T-helper 2 cell treated with Interferon-gamma antibody and Interleukin-4, amounts not matched to agents 5 μg/mL and 100 μg/mL, for 36 hours (primary cell): Measurements from ENCODE around the gene SS18L1.
A peak's percentile ranks its signal among the peaks of the same experiment; 100 is the strongest.
"Not testable (repeated sequence)": the region's sequence is repeated elsewhere in the genome, so short reads cannot be mapped to it uniquely, and the experiment has no call there.

Experiments
- DNase-seq: peaks from one replicate; pipeline ENCODE4 v3.0.0; 2021; ENCODE audit warnings: low spot score
- H3K27ac Mint-ChIP-seq: one replicate; pipeline ENCODE4 v1.8.0; 2021; ENCODE audit warnings: mild to moderate bottlenecking, mixed read lengths
- H3K27me3 Mint-ChIP-seq: one replicate; pipeline ENCODE4 v1.8.0; 2021; ENCODE audit warnings: low read depth, mixed read lengths
- H3K36me3 Mint-ChIP-seq: one replicate; pipeline ENCODE4 v1.8.0; 2021; ENCODE audit warnings: low read depth, mixed read lengths
- H3K4me1 Mint-ChIP-seq: one replicate; pipeline ENCODE4 v1.8.0; 2021; ENCODE audit warnings: low read depth, mixed read lengths
- H3K4me3 Mint-ChIP-seq: one replicate; pipeline ENCODE4 v1.8.0; 2022; ENCODE audit warnings: mild to moderate bottlenecking, moderate library complexity, mixed read lengths
- H3K9me3 Mint-ChIP-seq: one replicate; pipeline ENCODE4 v1.8.0; 2021; ENCODE audit warnings: mixed read lengths

Gene SS18L1

DNA sequence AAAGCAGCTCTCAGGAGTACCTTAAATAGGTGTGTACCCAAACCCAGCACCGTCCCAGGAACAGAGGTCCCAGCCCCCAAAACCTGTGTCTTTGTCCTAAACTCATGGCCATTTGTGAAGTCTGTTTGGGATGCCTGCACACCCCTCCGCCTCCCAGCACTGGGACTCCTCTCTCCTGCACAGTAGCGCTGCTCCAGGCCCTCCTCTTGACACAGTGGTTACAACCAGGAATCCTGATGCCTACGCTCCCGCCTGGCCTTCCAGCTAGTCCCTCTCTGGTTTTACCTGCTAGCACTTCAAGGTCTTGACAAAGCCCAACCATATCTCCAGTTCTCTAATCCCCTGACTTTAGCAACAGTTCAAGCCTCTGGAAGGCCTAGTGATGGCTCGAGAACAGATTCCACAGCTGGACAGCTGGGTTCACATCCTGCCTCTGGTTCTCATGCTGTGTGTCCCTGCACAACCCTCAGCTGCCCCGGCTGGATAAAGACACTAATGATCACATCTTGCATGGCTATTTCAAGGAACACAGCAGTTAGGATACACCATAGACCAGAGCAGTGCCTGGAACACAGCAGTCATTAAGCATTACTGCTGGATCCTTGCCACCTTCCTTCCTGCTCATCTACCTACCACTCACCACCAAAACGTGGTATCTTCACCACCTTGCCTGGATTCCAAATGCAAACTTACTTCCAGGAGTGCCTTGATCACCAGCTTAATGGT lies 5.9 kb upstream of the SS18L1 start:
- H3K36me3 Mint-ChIP-seq: peaks cover 78% of the 10 kb centered on the region
- no peaks in the 10 kb centered on the region for H3K27me3 Mint-ChIP-seq
- H3K4me1 Mint-ChIP-seq: peaks cover 25% of the 10 kb centered on the region
- H3K27ac Mint-ChIP-seq: peak overlapping the region; percentile 42
- no peak for DNase-seq
- H3K9me3 Mint-ChIP-seq: no peaks in the 10 kb centered on the region
- no peak overlapping the region for H3K4me3 Mint-ChIP-seq

DNA sequence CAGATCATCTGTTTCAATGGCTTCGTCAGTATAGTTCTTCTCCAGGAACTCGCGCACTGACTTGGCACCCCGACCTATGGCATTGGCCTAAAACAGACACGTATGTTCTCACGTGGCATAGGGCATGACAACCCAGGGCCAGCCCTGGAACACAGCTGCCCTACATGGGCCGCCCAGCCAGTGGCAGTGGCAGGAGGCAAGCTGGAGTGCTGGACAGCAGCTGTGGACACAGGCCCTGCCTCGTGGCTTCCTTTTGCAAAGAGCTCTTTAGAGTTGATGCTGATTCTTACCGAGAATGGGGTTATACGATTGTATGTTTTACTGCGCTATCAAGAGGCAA lies 5.4 kb upstream of the SS18L1 start:
- peaks cover 74% of the 10 kb centered on the region for H3K36me3 Mint-ChIP-seq

DNA sequence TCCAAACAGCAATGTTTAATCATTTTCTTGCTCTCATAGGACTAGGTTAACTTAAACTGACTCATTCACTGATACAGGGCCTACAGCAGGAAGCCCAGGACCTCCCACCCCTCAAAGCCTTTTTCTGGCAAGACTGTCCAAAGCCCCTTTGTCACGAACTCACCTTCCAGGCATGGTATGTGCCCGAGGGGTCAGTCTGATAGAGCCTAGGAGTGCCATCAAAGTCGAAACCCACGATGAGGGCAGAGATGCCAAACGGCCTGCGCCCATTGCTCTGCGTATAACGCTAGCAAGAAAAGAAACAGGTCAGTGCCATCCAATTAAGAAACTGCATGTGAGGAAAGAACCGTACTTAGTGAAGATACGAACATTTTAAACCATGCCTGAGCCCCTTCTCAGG lies 4.7 kb upstream of the SS18L1 start:
- no peak overlapping the region for H3K27ac Mint-ChIP-seq

More for the DNA sequence above, 5.4 kb upstream of the SS18L1 start:
- Mint-ChIP-seq H3K9me3 (no peaks in the 10 kb centered on the region), H3K27ac (peak overlapping the region; percentile 42), H3K4me1 (peaks cover 25% of the 10 kb centered on the region), H3K4me3 (no peak overlapping the region), H3K27me3 (no peaks in the 10 kb centered on the region)
- DNase-seq: no peak

DNA sequence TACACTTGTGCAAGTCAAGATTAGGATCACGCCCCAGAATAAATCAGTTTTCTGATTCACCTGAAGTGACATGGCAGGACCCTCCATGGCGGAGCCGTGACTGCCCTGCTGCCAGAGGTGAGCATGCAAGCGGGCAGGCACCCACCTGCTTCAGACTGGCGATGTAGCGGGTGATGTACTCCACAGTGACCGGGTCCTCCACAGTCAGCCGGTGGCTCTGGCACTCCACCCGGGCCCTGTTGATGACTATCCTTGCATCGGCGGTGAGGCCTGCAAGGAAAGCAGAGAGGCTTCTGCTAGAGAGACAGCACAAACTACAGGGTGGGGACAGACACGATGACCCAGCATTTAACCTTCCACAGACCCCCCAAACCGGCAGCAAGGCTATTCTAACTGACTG lies 3.9 kb upstream of the SS18L1 start:
- Mint-ChIP-seq H3K4me1 (peaks cover 27% of the 10 kb centered on the region), H3K9me3 (no peaks in the 10 kb centered on the region), H3K27ac (no peak overlapping the region), H3K4me3 (no peak overlapping the region), H3K27me3 (no peaks in the 10 kb centered on the region), H3K36me3 (peaks cover 62% of the 10 kb centered on the region)
- no peak for DNase-seq

More for the DNA sequence above, 4.7 kb upstream of the SS18L1 start:
- H3K36me3 Mint-ChIP-seq: peaks cover 69% of the 10 kb centered on the region
- no peak for DNase-seq
- no peaks in the 10 kb centered on the region for H3K27me3 Mint-ChIP-seq
- H3K4me1 Mint-ChIP-seq: peaks cover 25% of the 10 kb centered on the region
- no peak overlapping the region for H3K4me3 Mint-ChIP-seq
- H3K9me3 Mint-ChIP-seq: no peaks in the 10 kb centered on the region

DNA sequence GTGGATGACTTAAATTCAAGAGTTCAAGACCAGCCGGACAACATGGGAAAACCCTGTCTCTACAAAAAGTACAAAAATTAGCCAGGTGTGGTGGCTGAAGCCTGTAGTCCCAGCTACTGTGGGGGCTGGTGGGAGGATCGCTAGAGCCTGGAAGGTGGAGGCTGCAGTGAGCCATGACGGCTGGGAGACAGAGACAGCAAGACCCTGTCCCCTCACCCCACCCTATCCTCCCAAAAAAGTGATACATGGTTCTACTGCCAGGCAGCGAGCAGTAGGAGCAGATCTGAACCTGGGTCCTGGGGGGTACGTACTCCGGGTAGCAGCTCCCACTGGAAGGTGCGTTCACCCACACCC lies 2.5 kb upstream of the SS18L1 start:
- H3K36me3 Mint-ChIP-seq: peaks cover 60% of the 10 kb centered on the region
- H3K4me3 Mint-ChIP-seq: peak overlapping the region; percentile 85
- peak overlapping the region; percentile 85 for H3K27ac Mint-ChIP-seq
- no peaks in the 10 kb centered on the region for H3K27me3 Mint-ChIP-seq
- H3K4me1 Mint-ChIP-seq: peaks cover 40% of the 10 kb centered on the region
- no peak for DNase-seq
- H3K9me3 Mint-ChIP-seq: no peaks in the 10 kb centered on the region

DNA sequence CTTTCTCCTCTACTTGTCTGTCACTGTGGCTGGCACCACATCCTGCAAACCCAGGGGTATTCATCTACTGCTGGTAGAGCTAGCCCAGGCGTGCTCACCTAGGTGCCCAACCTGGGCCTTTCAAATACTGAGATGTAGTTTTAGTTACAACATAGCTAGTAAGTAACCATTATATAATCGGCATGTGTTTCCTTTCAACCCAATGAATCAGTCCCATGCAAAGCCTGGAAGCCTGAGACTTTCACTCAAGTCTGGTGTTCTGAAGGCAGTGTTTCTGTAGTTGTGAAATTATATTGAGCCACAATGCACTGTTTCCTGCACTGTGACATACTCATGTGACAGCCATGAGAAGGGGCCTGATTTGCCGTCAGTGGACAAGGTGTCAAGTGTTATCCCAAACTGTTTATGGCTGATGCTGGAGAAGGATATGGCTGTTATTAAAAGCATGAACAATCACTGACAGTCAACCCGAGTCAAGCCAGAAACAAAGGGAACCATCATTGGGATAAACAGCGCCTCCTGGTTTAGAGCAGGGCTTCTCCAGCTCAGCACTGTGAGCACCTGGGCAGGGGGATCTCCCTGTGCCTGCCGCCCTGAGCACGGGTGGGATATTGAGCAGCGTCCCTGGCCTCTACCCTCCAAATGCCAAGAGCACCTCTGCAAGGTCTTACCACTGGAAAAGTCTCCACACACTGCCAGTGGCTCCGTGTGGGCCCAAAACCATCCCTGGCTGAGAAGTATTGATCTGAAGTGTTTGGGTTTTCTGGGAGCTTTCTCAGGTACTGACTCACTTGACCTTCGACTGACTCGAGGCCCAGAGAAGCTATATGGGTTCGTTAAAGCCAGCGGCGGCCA lies 1.9 kb upstream of the SS18L1 start:
- Mint-ChIP-seq H3K9me3 (no peaks in the 10 kb centered on the region), H3K27me3 (no peaks in the 10 kb centered on the region), H3K4me3 (peak overlapping the region; percentile 85), H3K4me1 (peaks cover 43% of the 10 kb centered on the region), H3K27ac (peak overlapping the region; percentile 85), H3K36me3 (peaks cover 54% of the 10 kb centered on the region)
- peak; percentile 34 for DNase-seq

DNA sequence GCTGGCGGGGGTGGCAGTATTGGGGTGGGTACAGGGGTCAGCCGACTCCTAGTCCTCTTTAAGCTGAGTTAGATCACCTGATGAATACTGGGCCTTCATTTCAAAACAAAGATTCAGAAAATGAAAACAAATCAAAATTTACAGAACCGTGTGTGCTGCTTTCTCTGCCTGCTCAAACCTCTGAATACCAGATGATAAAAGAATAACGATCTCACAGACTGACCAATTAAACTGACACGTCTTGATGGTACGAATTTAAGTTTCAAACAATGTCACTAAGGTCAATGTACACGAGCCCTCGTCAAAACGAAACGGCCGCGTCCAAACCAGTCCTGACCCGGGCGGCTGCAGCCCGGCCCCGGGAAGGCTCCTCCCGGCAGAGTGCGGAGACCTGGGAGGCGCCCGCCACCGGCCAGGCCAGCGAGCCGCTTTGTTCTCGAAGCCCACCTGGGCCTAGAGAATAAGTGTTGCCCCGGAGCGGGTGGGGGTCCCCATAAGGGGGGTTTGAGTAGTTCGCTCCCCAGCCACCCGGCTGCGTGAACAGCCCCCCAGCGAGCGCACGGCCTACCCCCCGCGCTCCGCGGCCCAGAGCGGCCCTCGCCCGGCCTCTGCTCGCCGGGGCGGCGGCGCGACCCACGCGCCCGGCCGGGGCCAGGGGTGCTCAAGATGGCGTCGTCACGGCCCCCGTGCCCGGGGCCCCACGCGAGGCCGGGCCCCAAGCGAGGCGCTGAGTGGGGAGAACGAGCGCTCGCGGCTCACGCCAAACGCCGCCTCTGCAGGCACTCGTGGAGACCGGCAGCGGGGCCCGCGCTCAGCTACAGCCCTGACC lies 1.1 kb upstream of the SS18L1 start:
- peaks cover 46% of the 10 kb centered on the region for H3K36me3 Mint-ChIP-seq
- H3K4me1 Mint-ChIP-seq: peaks cover 41% of the 10 kb centered on the region
- H3K4me3 Mint-ChIP-seq: peak overlapping the region; percentile 85
- no peak for DNase-seq
- no peaks in the 10 kb centered on the region for H3K27me3 Mint-ChIP-seq
- no peaks in the 10 kb centered on the region for H3K9me3 Mint-ChIP-seq
- peak overlapping the region; percentile 85 for H3K27ac Mint-ChIP-seq

DNA sequence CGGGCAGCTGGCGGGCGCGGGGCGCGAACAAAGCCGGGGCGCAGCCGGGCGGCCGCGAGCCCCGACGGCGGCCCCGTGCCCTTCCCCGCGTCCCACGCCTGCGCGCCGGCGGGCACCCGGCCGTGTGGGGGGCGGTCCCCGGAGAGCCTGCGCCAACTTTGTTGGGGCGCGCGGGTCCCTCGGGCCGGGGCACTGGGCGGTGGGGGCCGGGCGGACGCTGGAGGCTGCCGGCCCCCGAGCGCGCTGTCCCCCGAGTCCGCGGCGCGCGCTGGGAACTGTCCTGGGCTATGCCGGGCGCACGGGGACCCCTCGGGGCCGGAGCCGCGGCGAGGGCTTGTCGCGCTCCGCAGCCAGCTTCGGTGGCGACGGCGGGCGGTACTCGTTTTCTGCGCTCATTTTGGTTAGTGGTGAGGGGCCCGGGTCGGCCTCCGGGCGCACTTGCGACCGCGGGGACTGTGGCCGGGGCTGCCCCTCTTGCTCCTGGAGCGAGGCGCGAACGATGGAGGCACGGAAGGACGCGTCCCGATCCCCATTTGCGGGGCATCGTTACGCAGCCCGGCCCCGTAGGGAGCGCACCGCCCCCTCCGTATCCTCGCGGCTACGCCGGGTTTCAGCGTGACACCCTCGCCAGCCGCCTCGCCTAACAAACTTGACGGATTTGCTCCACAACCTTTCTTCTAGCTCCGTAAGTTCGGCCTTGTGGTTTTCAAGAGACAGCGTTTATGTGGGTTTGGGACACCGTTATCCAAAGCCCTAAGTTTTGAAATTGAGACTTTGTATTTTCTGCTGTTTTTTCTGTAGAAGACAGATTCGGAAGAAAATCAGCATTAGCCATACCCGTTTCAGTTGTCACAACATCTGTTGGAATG lies 622 bp downstream of the SS18L1 start:
- DNase-seq: peak; percentile 57
- Mint-ChIP-seq H3K27ac (peak overlapping the region; percentile 81), H3K4me3 (peak overlapping the region; percentile 82), H3K4me1 (peaks cover 36% of the 10 kb centered on the region), H3K9me3 (no peaks in the 10 kb centered on the region), H3K27me3 (no peaks in the 10 kb centered on the region), H3K36me3 (peaks cover 32% of the 10 kb centered on the region)

DNA sequence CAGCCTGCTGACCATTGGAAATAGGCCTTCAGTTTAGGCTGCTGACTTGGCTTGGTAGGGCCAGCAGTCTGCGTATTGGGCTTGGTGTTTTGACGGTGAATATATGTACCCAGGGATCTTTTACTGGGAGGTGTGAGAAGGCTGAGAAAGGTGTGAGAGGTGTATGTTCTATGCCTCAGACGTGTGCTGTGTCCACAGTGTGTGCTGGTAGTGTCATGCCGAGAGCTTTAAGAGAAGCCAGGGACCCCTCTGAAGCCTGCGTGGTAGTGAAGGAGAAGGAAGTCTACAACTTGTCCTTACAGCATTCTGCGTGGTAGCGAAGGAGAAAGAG lies 2.1 kb downstream of the SS18L1 start:
- Mint-ChIP-seq H3K9me3 (no peaks in the 10 kb centered on the region), H3K4me1 (peaks cover 30% of the 10 kb centered on the region), H3K36me3 (peaks cover 21% of the 10 kb centered on the region), H3K4me3 (peak overlapping the region; percentile 82), H3K27me3 (no peaks in the 10 kb centered on the region), H3K27ac (no peak overlapping the region)
- DNase-seq: no peak

DNA sequence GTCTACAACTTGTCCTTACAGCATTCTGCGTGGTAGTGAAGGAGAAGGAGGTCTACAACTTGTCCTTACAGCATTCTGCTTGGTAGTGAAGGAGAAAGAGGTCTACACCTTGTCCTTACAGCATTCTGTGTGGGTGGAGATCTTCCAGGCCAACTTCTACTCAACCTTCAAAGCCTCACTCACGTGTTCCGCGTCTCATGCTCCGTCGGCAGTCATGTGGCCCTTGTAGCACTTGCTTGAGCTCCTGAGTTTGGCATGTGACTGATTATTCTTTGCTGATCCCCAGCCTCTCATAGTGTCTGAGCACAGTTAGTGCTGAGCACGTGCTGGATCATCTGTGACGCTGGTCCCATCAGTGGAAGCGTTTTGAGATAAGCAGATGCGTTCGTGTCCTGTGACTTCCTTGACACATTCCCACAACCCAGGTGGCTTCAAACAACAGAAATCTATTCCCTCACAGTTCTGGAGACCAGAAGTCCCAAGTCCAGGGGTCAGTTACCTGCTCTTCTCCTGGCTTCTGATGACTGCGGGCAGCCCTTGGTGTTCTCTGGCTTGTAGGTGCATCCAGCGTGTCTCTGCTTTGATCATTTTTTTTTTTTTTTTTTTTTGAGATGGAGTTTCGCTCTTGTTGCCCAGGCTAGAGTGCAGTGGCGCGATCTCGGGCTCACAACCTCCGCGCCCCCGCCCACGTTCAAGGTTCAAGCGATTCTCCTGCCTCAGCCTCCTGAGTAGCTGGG lies 2.6 kb downstream of the SS18L1 start:
- no peaks in the 10 kb centered on the region for H3K27me3 Mint-ChIP-seq
- no peak overlapping the region for H3K4me3 Mint-ChIP-seq
- no peak for DNase-seq
- peaks cover 18% of the 10 kb centered on the region for H3K36me3 Mint-ChIP-seq
- H3K27ac Mint-ChIP-seq: no peak overlapping the region
- H3K4me1 Mint-ChIP-seq: peaks cover 27% of the 10 kb centered on the region
- H3K9me3 Mint-ChIP-seq: no peaks in the 10 kb centered on the region

DNA sequence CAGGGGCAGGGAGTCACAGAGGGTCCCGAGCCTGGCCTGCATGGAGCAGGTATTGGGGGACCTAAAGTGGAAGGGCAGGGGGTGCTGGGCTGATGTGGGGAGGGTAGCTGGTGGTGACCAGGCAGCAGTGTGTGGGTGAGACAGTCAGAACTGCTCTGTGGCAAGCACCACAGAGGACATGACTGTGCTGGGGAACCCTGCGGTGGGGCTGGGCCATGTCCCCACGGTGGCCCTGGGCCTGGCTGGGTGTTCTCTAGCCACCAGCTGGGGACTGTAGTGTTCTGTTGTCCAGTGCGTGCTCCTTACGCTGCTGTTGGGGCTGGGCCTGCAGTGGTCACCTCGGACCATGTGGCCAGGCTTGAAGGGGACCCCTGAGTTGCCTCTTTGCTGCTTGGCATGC lies 3.6 kb downstream of the SS18L1 start:
- H3K4me3 Mint-ChIP-seq: no peak overlapping the region

DNA sequence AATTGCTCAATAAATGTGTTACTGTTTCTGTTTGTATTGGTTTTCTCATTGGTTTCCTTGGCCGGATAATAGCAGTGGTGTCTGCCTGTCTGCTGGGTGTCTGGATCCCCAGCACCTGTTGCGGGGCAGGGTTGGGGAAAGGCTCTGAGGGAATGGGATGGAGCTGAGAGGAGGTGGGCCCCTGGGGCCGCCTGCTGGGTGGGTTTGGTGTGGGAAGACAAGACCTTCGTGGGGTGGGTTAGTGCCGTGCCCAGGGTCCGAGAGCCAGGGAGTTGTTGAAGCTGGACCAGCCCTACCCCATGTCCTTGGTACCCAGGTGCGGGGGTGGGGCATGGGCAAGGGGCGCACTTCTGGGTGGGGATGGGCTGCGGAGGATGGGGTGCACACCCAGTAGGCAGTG lies 4.0 kb downstream of the SS18L1 start:
- Mint-ChIP-seq H3K9me3 (peaks cover 4% of the 10 kb centered on the region), H3K27ac (no peak overlapping the region), H3K4me3 (no peak overlapping the region), H3K27me3 (no peaks in the 10 kb centered on the region), H3K36me3 (peaks cover 16% of the 10 kb centered on the region), H3K4me1 (peaks cover 18% of the 10 kb centered on the region)
- DNase-seq: no peak

More for the DNA sequence above, 3.6 kb downstream of the SS18L1 start:
- Mint-ChIP-seq H3K9me3 (peaks cover under 1% of the 10 kb centered on the region), H3K4me1 (peaks cover 18% of the 10 kb centered on the region), H3K27me3 (no peaks in the 10 kb centered on the region), H3K27ac (no peak overlapping the region), H3K36me3 (peaks cover 15% of the 10 kb centered on the region)
- no peak for DNase-seq

DNA sequence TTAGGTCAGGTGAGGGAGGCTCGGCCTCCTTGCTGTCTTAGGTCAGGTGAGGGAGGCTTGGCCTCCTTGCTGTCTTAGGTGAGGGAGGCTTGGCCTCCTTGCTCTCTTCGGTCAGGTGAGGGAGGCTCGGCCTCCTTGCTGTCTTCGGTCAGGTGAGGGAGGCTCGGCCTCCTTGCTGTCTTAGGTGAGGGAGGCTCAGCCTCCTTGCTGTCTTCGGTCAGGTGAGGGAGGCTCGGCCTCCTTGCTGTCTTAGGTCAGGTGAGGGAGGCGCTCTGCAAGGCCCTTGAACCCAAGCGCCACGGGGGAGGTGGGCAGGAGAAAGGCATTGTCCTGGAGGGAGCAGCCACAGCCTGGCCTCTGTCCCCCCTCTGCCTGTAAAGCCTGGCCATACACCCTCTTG lies 4.8 kb downstream of the SS18L1 start:
- DNase-seq, H3K27me3 Mint-ChIP-seq, H3K4me3 Mint-ChIP-seq, H3K27ac Mint-ChIP-seq: not testable (repeated sequence)
- H3K4me1 Mint-ChIP-seq: peaks cover 18% of the 10 kb centered on the region
- H3K36me3 Mint-ChIP-seq: peaks cover 25% of the 10 kb centered on the region
- peaks cover 11% of the 10 kb centered on the region for H3K9me3 Mint-ChIP-seq
